Transverse colon (tissue), 3 donors: Measurements from ENCODE around the gene LTA.

ENCODE experiments used
- CTCF ChIP-seq, 5 experiments: fragments of 200-600 bp in 3 of 5; fragments of 450-650 bp in 2 of 5; sonication (generic) in 3 of 5; IDR thresholded peaks; 1 replicate in 2 of 5; 2 replicates in 3 of 5; pipeline ENCODE4 v1.5.1; 2016 to 2017; ENCODE audit warnings: antibody characterized with exemption in 5 of 5, inconsistent platforms in 3 of 5, mild to moderate bottlenecking in 2 of 5, moderate library complexity in 1 of 5
- EP300 ChIP-seq: sonication (generic); formaldehyde crosslinking; IDR thresholded peaks from one replicate; pipeline ENCODE4 v1.6.1; 2017; ENCODE audit warnings: antibody characterized with exemption, low read depth

DNA sequence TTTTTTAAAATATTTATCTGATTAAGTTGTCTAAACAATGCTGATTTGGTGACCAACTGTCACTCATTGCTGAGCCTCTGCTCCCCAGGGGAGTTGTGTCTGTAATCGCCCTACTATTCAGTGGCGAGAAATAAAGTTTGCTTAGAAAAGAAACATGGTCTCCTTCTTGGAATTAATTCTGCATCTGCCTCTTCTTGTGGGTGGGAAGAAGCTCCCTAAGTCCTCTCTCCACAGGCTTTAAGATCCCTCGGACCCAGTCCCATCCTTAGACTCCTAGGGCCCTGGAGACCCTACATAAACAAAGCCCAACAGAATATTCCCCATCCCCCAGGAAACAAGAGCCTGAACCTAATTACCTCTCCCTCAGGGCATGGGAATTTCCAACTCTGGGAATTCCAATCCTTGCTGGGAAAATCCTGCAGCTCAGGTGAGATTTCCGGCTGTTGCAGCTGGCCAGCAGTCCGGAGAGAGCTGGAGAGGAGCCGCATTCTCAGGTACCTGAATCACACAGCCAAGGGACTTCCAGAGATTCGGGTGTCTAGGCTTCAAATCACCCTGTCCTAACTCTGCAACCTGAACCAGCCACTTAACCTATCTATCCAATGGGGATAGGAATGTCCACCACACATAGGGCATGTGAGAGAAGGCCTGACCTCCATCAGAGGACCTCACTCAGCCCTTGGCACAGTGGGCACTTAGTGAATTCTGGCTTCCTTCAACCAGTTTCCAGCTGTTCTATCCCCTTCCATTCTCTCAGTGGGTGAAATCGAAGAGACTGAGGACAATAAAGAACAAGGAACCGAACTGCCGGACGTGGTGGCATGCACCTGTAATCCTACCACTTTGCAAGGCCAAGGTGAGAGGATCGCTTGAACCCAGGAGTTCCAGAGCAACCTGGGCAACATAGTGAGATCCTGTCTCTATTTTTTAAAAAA lies 6.4 kb downstream of the LTA start:
- no peak for TF ChIP-seq CTCF (IDR thresholded peaks at IDR 0.05)
- no peak for TF ChIP-seq EP300
